GM12872 (cell line): Measurements from ENCODE around the gene PRKRA.
A peak's percentile ranks its signal among the peaks of the same experiment; 100 is the strongest.

Experiments used
- CTCF ChIP-seq: IDR thresholded peaks from 3 replicates; pipeline ENCODE4 v1.5.1; 2011; ENCODE audit warnings: low read depth, mild to moderate bottlenecking, low read length, moderate library complexity; ENCODE audit not compliant: insufficient read depth

PRKRA gene

DNA sequence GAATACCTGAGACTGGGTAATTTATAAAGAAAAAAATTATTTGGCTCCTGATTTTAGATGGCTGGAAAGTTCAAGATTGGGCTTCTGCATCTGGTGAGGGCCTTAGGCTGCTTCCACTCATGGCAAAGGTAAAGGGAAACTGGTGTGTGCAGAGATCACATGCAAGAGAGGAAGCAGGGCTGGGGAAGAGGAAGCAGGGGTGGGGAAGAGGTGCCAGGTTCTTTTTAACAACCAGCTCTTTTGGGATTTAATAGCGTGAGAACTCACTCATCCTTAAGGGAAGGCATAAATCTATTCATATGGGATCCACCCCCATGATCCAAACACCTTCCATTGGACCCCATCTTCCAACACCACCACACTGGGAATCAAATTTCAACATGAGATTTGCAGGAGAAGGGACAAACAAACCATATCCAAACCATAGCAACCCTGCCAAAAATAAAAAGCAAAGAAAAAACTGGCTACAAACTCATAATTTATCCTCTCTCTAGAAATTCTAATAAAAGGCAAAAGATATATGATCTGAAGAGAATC lies 30.4 kb downstream of the PRKRA start:
- TF ChIP-seq CTCF = no peak

DNA sequence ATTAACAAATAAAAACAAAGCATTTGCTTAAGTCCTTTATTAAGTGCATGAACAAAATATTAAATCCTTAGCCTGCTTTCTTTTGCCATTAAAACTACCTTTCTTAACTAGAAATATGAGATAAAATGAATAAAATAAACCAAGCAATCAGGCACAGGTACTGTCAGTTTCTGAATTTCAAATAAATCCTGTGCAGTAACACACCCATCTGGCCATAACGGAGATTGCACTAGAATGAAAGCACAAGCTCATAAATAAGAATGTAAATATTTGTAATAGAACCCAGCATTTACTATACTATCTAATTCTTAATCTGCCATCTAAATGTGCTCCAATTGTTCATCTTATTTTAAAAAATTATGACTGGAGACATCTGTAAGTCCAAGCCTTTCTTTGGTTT lies 31.9 kb downstream of the PRKRA start:
- peak; percentile 35; the same call in 2 of the 3 replicates for TF ChIP-seq CTCF

DNA sequence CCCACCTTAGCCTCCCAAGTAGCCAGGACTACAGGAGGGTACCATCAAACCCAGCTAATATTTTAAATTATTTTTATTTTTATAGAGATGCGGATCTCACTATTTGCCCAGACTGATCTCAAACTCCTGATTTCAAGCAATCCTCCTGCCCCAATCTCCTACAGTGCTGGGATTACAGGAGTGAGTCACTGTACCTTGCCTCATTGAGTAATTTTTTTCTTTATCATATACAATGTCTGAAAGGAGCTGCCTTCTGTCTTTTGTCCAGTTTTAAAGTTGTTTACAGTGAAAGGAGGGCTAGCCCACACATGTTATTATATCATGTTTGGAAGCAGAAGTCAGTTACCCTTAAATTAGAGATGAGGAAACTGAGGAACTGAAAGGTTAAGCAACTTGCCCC lies 32.5 kb downstream of the PRKRA start:
- TF ChIP-seq CTCF = no peak

GRCh38 chr2:178417916-178418315 lies 33.1 kb downstream of the PRKRA start:
- no peak for TF ChIP-seq CTCF

DNA sequence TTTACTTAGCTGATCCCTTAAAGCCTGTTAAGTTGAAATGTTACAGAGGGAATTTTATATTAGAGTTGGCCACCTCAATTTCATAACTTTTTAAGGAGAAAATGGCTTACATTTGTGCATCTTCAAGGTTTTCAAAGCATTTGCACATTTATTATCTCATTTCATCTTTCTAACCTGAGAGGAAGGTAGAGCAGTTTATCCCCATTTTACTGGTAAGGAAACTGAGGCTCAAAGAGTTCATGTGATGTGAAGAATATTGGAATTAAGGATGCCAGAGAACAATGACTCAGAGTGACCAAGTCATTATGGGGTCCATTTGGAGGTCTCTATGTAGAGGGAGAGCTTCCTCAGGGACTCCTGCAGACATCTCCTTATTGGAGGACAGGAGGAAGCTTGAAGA lies 35.0 kb downstream of the PRKRA start:
- no peak for TF ChIP-seq CTCF

GRCh38 chr2:178414266-178415247 lies 36.4 kb downstream of the PRKRA start:
- TF ChIP-seq CTCF = peak; percentile 93

DNA sequence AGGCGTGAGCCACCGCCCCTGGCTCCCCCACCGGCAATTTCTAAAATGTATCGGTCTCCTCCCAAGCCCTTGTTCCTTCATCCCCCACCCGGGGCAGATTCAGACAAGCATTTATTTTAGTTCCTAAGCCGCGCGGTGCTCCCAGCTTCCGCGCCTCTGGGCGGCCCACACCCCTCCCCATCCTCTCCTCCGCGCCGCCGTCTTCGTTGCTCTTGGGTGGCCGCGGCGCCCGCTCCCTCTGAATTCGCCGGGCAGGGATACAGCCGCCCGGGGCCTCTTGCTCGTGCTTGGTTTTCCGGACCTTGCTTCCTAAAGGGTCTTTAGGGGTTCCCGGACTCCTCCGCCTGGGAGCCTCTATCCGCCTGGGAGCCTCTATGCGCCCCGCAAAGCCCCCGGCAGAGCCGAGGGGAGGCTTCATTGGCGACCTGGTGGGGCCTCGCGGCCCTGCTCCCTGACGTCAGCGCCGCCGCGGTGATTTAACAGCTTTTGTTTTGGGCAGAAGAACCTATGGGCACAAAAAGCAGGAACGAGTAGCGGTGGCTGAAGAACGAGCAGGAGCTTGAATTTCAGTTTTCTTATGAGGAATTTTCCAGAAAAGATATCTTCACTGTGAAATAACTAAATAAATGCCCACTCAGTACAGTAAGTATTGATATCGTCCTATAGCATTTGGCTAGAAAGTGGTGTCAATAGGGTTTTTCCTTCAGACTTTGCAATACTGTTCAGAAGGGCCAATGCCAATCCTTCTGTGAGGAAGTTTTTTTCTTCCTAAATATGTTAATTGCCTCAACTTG lies 37.3 kb downstream of the PRKRA start:
- TF ChIP-seq CTCF = no peak
